ENCODE results near the gene TMC8. TPM values are rescaled to one million over a fixed set of nuclear protein-coding genes. Genes with fewer than 3 reads are reported as not detected.
A peak's percentile ranks its signal among the peaks of the same experiment; 100 is the strongest.
"Not testable (repeated sequence)": the region's sequence is repeated elsewhere in the genome, so short reads cannot be mapped to it uniquely, and the experiment has no call there.

TMC8 gene
- polyA plus RNA-seq, 6 donors from 2014 or later, result 26.2 to 103 (median 55.2) TPM

DNA sequence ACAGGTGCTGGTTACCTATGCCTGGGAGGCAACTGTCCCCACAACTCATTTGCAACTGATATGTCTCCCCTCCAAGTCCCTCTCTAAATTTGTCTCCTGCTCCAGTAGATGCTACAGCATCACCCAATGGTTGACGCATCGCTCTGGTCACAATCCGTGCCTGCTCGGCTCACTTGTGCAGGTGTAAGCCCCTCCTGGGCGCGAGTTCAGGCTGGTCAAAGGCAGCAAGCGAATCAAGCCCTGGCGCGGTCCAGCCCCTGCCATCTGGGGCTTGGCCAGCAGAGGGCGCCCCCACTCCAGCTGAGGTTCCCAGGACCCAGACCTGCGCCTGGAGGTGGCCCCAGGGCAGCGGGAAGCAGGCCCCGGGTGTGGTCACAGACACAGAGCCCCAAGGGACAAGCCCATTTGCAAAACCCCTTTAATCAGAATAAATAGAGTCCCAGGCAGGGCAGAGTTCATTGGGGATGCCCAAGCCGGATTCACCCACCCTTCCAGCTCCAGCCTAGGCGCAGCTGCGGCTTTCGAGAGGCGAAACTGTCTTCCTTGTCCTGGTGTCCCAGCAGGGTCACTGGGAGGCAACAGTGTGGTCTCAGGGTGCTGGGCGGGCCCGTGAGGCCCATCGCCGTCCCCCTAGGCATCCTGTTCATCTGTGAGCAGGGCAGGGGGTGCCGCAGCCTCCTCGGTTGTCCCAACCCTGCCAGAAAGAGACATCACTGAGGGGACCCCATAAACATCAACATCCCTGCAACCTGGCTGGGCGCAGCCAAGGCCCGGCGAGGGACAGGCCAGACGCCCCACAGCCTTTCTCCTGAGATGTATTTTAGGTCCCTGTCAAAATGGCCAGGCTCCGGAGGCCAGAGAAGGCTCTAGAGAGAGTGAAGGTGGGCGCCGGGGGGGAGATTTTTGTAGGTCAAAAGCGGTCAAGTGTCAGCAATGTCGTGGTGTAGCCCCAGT, 17.8 kb upstream of the TMC8 start:
- H3K36me3 Mint-ChIP-seq, result peaks cover 6 to 20% of the 10 kb centered on the region in 2 donors
- peak; percentile 72 to 78 for ATAC-seq (ENCODE audit: low read depth in 2 of 2)
- H3K4me3 Mint-ChIP-seq, result peak overlapping the region in 3 of 8 donors; percentile 4 to 78 (median 70)
- H3K27me3 Mint-ChIP-seq, result no peaks in the 10 kb centered on the region
- H3K27ac Mint-ChIP-seq, result peak overlapping the region in 5 of 6 donors; percentile 80 to 97 (median 96)
- peak; percentile 73 for DNase-seq
- H3K4me1 Mint-ChIP-seq, result peaks cover 15 to 28% (median 23%) of the 10 kb centered on the region in 3 donors
- no peaks in the 10 kb centered on the region for H3K9me3 Mint-ChIP-seq

DNA sequence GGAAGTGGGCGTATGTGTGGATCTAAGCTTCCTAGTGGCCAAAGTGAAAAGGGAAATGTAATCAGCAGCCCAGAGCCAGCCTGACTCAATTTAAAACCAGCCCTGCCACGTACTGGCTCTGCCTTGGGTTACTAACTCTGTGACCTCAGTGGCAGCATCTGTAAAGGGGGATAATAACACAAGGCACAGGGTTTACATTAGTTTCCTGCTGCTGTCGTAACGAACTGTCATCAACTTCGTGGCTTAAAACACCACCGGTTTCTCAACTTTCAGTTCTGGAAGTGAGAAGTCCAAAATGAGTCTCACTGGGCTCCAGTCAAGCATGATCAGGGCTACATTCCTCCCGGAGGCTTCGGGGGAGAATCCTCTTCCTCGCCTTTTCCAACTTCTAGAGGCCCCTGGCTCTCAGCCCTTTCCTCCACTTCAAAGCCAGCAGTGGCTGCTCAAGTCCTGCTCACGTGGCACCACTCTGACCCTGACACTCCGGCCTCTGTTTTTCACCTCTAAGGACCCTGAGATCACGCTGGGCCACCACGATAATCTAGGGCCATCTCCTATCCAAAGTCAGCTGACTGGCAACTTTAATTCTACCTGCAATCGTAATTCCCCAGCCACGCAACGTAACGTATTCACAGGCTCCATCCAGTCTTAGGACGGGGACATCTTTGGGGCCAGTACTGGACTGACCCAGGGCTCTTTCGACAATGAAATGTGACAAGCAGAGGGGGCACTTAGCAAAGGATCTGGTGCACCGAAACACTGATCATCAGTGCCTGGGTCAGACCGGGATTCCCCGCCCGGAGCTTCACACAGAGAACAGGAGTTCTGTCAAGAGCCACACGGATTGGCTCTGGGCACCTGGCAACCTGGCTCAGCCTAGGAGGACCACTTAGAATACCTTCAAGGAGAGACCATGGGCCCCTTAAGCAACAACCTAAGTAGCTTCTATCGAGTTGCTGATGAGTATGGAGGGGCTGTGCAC, 16.5 kb upstream of the TMC8 start:
- H3K4me1 Mint-ChIP-seq, result peaks cover 15 to 27% (median 23%) of the 10 kb centered on the region in 3 donors
- no peak for ATAC-seq (ENCODE audit: low read depth in 2 of 2)

DNA sequence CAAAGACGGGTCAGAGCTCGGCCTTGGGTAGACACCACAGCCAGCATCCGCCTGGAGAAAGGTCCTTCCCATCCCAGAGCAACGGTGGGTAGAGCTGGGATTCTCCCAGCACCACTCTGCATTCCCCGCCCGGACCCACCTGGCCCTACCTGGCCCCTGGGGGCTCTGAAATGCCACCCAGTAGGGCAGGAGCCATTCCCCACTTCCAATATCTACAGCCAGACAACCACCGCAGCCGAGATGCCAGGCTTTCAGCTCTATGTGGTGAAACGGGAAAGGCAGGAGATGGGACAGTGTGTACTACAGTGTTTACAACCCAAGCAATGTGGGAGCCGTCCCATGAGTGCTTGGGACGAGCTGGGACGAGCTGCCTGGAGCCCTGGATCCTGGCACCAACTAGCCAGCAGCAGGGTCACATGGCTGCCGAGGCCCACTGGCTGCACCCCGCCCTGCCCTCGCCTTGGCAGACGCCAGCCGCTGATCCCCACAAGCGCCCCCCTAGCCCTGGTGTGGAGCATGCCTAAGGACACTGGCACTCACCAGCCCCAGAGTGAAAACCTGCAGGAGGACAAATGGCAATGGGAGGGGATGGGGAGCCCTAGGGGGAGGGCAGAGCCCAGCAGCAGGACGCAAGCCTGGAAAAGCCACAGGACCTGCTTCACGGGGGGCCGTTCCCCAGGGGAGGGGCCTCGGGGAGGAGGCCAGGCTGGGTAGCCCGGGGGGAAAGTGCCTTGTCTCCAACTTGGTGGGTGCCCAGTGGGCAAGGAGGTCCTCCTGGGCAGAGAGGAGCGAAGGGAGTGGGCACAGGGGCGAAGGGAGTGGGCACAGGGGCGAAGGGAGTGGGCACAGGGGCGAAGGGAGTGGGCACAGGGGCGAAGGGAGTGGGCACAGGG, 15.5 kb upstream of the TMC8 start:
- Mint-ChIP-seq H3K4me1 (peaks cover 15 to 25% (median 23%) of the 10 kb centered on the region in 3 donors), H3K4me3 (no peak overlapping the region), H3K36me3 (peaks cover 6 to 20% of the 10 kb centered on the region in 2 donors), H3K27ac (peak overlapping the region in 3 of 6 donors; percentile 16 to 73 (median 56)), H3K27me3 (no peaks in the 10 kb centered on the region), H3K9me3 (no peaks in the 10 kb centered on the region)
- ATAC-seq (ENCODE audit: low read depth in 2 of 2), result no peak
- DNase-seq, result no peak

More for the DNA sequence above, 16.5 kb upstream of the TMC8 start:
- peak overlapping the region in 5 of 6 donors; percentile 60 to 93 (median 82) for H3K27ac Mint-ChIP-seq
- H3K4me3 Mint-ChIP-seq, result peak overlapping the region in 5 of 8 donors; percentile 5 to 84 (median 65)
- no peaks in the 10 kb centered on the region for H3K27me3 Mint-ChIP-seq
- peaks cover 6 to 20% of the 10 kb centered on the region in 2 donors for H3K36me3 Mint-ChIP-seq
- DNase-seq, result no peak
- H3K9me3 Mint-ChIP-seq, result no peaks in the 10 kb centered on the region

DNA sequence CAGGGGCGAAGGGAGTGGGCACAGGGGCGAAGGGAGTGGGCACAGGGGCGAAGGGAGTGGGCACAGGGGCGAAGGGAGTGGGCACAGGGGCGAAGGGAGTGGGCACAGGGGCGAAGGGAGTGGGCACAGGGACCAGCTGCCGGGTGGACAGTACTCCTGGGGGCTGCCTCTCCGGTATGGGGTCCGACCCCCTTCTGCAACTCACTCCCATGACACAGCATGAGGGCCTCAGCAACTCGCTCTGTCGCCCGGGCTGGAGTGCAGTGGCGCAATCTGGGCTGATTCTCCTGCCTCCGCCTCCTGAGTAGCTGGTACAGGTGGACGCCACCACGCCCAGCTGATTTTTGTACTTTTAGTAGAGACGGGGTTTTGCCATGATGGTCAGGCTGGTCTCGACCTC, 14.8 kb upstream of the TMC8 start:
- Mint-ChIP-seq H3K36me3 (peaks cover 6 to 20% of the 10 kb centered on the region in 2 donors), H3K27ac (peak overlapping the region in 1 of 6 donors; percentile 19), H3K4me1 (peaks cover 12 to 30% (median 28%) of the 10 kb centered on the region in 3 donors)
- not testable (repeated sequence) for H3K9me3 Mint-ChIP-seq; ATAC-seq (ENCODE audit: low read depth in 2 of 2); H3K4me3 Mint-ChIP-seq; H3K27me3 Mint-ChIP-seq; DNase-seq

DNA sequence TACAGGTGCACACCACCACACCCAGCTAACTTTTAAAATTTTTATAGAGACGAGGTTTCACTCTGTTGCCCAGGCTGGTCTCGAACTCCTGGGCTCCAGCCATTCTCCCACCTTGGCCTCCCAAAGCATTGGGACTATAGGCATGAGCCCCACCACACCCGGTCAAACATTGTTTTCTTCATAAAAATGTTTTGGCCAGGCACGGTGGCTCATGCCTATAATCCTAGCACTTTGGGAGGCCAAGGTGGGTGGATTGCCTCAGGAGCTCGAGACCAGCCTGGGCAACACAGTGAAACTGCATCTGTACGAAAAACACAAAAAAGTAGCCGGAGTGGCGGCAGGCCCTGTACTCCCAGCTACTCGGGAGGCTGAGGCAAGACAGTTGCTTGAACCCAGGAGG, 14.2 kb upstream of the TMC8 start:
- Mint-ChIP-seq H3K9me3 (no peaks in the 10 kb centered on the region), H3K27ac (peak overlapping the region in 1 of 6 donors; percentile 19), H3K4me1 (peaks cover 17 to 36% (median 32%) of the 10 kb centered on the region in 3 donors), H3K36me3 (peaks cover 6 to 20% of the 10 kb centered on the region in 2 donors), H3K27me3 (no peaks in the 10 kb centered on the region), H3K4me3 (no peak overlapping the region)
- ATAC-seq (ENCODE audit: low read depth in 2 of 2) (no peak), DNase-seq (no peak)

DNA sequence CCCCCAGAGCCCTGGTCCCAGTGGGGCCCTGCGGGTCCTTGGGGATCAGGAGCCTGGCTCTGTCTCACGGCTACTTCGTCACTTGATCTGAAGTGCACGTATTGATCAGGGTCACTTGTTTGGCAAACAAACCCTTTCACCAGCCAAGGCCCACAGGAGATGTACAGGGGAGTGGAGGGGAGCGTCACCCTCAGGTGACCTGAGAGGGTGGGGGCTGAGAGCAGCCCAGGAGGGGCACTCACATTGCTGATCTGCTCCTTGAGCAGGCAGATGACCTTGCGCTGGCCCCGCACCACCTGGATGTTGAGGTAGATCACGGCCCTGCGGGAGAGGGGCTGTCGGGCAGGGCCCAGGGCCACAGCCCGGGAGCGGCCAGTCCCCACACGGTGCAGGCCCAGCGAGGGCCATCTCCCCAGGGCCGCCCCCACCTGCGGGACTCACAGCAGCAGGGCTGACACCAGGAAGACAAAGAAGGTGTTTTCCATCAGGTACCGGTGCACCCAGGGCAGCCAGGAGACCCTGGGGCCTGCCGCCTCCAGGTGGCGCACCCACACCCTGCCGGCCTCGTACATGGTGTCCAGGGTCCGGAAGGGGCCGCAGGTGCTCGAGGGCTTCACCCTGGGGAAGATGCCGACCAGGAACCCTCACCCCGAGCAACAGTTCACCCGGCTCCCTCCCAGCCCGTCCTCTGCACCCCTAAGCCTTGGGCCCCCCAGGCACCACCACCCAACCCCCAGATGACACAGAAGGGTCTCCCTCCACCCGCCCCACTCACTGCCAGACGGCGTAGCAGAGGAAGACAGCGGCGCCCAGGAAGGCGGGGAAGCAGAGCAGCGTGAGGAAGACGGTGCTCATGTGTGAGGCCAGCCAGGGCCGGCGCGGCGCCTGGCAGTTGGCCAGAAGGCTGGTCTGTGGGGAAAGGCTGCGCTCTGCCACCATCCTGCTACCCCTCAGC, 13.3 kb upstream of the TMC8 start:
- Mint-ChIP-seq H3K4me1 (peaks cover 24 to 44% (median 41%) of the 10 kb centered on the region in 3 donors), H3K36me3 (peaks cover 6 to 18% of the 10 kb centered on the region in 2 donors), H3K27me3 (no peaks in the 10 kb centered on the region), H3K27ac (peak overlapping the region in 4 of 6 donors; percentile 49 to 74 (median 69)), H3K9me3 (no peaks in the 10 kb centered on the region), H3K4me3 (no peak overlapping the region)
- DNase-seq (no peak), ATAC-seq (ENCODE audit: low read depth in 2 of 2) (peak; percentile 20 to 34)

DNA sequence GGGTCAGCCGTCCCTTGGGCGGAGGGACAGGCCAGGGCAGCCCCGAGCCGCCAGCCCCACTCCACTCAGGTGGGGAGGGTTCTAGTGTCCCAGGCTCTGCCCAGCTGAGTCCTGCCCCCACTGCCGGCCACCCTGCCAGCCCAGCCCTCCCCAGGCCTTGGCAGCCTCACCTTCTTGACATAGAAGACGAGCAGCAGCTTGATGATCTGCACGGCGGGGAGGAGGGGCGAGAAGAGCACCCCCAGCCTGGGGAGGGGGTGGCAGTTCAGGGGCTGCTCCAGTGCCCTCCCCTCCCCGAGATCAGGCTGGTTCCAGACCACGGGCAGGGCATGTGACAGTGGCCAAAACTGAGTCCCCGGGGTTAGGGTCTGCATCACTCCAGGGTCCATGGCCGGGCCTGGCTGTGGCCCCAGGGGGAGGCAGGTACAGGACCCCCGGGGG, 11.8 kb upstream of the TMC8 start:
- no peaks in the 10 kb centered on the region for H3K9me3 Mint-ChIP-seq
- ATAC-seq (ENCODE audit: low read depth in 2 of 2) (no peak), DNase-seq (no peak)
- H3K27me3 Mint-ChIP-seq, result no peaks in the 10 kb centered on the region
- H3K27ac Mint-ChIP-seq, result no peak overlapping the region
- H3K4me3 Mint-ChIP-seq, result no peak overlapping the region
- H3K4me1 Mint-ChIP-seq, result peaks cover 33 to 44% (median 41%) of the 10 kb centered on the region in 3 donors
- peaks cover 0 to 20% of the 10 kb centered on the region in 2 donors for H3K36me3 Mint-ChIP-seq

DNA sequence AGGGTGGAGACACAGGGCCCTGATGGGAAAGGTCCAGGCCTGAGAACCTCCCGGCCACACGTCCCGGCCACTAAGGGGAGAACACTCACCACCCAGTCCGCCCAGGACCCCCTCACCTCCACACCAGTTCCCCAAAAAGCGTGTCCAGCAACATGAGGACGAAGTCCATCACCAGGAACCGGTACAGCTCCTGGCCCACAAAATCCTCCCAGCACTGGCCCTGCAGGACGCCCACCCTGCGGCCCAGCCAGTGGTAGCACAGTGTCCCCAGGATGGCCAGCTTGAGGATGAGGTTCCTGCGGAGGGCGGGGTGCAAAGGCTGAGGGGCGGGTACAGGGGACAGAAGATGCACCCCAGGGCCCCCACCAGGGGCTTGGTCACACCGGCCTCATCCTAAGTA, 10.0 kb upstream of the TMC8 start:
- Mint-ChIP-seq H3K27ac (peak overlapping the region in 4 of 6 donors; percentile 59 to 97 (median 80)), H3K27me3 (no peaks in the 10 kb centered on the region), H3K4me3 (peak overlapping the region in 5 of 8 donors; percentile 40 to 98 (median 72)), H3K4me1 (peaks cover 37 to 50% (median 39%) of the 10 kb centered on the region in 3 donors), H3K9me3 (no peaks in the 10 kb centered on the region), H3K36me3 (peaks cover 0 to 15% of the 10 kb centered on the region in 2 donors)
- no peak for ATAC-seq (ENCODE audit: low read depth in 2 of 2)
- DNase-seq, result no peak

DNA sequence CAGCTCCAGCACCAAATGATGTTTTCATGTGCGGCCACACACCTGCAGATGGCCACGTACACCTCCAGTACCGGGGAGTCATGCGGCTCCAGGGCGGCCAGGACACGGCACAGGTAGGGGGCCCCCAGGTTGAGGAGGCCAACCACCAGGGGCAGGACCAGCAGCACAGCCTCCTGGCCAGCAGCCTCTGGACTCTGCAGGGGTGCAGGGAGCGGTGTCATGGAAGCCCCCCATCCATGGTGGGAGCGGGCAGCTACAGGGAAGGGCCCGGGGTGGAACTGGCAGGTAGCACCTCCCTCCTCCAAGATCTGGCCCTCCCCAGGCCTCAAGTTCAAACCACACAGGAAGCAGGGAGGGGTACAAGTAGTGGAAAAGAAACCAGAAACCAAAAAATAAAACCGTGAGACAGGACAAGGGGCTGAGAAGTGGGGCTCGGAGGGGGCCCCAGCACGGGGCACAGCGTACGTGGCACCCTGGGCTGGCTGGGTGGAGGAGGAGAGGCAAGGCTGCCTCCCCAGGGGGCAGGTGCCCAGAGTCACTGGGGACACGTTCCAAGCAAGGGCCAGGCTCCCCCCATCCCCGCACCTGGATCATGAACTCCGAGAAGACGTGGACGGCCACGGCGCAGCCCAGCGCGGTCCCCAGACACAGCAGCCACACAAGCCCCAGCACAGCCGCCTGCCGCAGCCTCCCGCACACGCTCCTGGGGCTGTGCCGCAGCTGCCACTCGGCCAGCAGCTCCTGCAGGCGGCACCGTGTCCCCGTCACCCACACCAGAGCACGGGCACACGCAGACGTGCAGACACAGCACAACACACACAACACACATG, 9.4 kb upstream of the TMC8 start:
- DNase-seq (no peak), ATAC-seq (ENCODE audit: low read depth in 2 of 2) (peak in 1 of 2 donors; percentile 6)
- H3K4me1 Mint-ChIP-seq, result peaks cover 37 to 56% (median 39%) of the 10 kb centered on the region in 3 donors
- H3K27me3 Mint-ChIP-seq, result no peaks in the 10 kb centered on the region
- H3K27ac Mint-ChIP-seq, result peak overlapping the region in 5 of 6 donors; percentile 54 to 97 (median 73)
- no peaks in the 10 kb centered on the region for H3K9me3 Mint-ChIP-seq
- H3K36me3 Mint-ChIP-seq, result peaks cover 0 to 15% of the 10 kb centered on the region in 2 donors
- H3K4me3 Mint-ChIP-seq, result peak overlapping the region; percentile 72 to 98 (median 82)

DNA sequence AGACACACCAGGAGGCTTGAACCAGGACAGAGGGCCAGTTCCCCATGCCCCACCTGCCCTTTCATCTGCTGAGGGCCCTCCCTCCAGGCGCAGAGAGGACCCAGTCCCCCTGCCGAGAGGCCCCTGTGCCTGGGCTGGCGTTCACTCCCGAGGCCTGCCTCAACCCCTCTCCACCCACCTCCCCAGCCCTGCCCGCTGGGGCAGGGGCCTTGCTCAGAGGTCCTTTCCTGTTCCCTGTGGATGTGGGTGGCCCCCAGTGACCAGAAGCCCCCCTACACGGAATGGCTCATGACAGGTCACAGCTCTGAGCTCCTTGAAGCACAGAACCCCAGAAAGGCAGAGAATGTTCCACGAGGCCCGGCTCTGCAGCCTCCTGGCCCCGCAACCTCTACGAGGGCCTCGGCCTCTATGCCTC, 8.8 kb upstream of the TMC8 start:
- H3K36me3 Mint-ChIP-seq, result peaks cover 0 to 15% of the 10 kb centered on the region in 2 donors

More for the DNA sequence above, 8.8 kb upstream of the TMC8 start:
- H3K27ac Mint-ChIP-seq, result peak overlapping the region; percentile 33 to 97 (median 56)
- peaks cover 43 to 62% (median 44%) of the 10 kb centered on the region in 3 donors for H3K4me1 Mint-ChIP-seq
- ATAC-seq (ENCODE audit: low read depth in 2 of 2) (no peak), DNase-seq (no peak)
- peak overlapping the region; percentile 72 to 98 (median 82) for H3K4me3 Mint-ChIP-seq
- H3K9me3 Mint-ChIP-seq, result no peaks in the 10 kb centered on the region
- H3K27me3 Mint-ChIP-seq, result no peaks in the 10 kb centered on the region

Data from naive B cell (primary cell).